Karpas-422 (cell line): ENCODE measurements around the gene DDX51. TPM values are rescaled to one million over a fixed set of nuclear protein-coding genes. Genes with fewer than 3 reads are reported as not detected.

Experiments used
- DNase-seq: peaks from one replicate; pipeline ENCODE4 v3.0.0-alpha.2; 2015
- H2AFZ ChIP-seq: fragments of 200-600 bp; sonication (generic); 2 replicates; pipeline ENCODE4 v1.6.1; 2014; ENCODE audit warnings: antibody characterized with exemption, low read length, mixed read lengths
- H3K27ac ChIP-seq: fragments of 200-600 bp; sonication (generic); 2 replicates; pipeline ENCODE4 v1.5.1; 2014; ENCODE audit warnings: mild to moderate bottlenecking, low read length, moderate library complexity
- H3K27me3 ChIP-seq: fragments of 200-600 bp; sonication (generic); 2 replicates; pipeline ENCODE4 v1.6.1; 2014; ENCODE audit warnings: low read length, mixed read lengths
- H3K36me3 ChIP-seq: fragments of 200-600 bp; sonication (generic); 2 replicates; pipeline ENCODE4 v1.6.1; 2014; ENCODE audit warnings: low read length, mixed read lengths; ENCODE audit not compliant: insufficient read depth
- H3K4me1 ChIP-seq: fragments of 200-600 bp; sonication (generic); 2 replicates; pipeline ENCODE4 v1.6.1; 2014; ENCODE audit warnings: mild to moderate bottlenecking, low read length, mixed read lengths
- H3K4me2 ChIP-seq: fragments of 200-600 bp; sonication (generic); 2 replicates; pipeline ENCODE4 v1.6.1; 2014; ENCODE audit warnings: low read length, low read depth, mild to moderate bottlenecking; ENCODE audit not compliant: poor library complexity, severe bottlenecking
- H3K4me3 ChIP-seq: fragments of 200-600 bp; sonication (generic); 2 replicates; pipeline ENCODE4 v1.5.1; 2014; ENCODE audit warnings: mild to moderate bottlenecking, antibody characterized with exemption, low read length, mixed read lengths
- H3K79me2 ChIP-seq: fragments of 200-600 bp; sonication (generic); 2 replicates; pipeline ENCODE4 v1.6.1; 2014; ENCODE audit warnings: mild to moderate bottlenecking, low read length, mixed read lengths
- H3K9ac ChIP-seq: fragments of 200-600 bp; sonication (generic); 2 replicates; pipeline ENCODE4 v1.6.0; 2014; ENCODE audit warnings: low read length
- H3K9me2 ChIP-seq: fragments of 200-600 bp; sonication (generic), shearing (Covaris generic); replicated peaks from 2 replicates; pipeline ENCODE4 v1.6.0; 2014; ENCODE audit warnings: mild to moderate bottlenecking, low read length, moderate library complexity; ENCODE audit not compliant: insufficient read depth
- H3K9me3 ChIP-seq: fragments of 300-700, 200-600 bp; sonication (generic); 2 replicates; pipeline ENCODE4 v1.6.1; 2014; ENCODE audit warnings: low read length, mixed read lengths
- H4K20me1 ChIP-seq: fragments of 200-600 bp; sonication (generic); 2 replicates; pipeline ENCODE4 v1.6.1; 2014; ENCODE audit warnings: mild to moderate bottlenecking, antibody characterized with exemption, low read length, low read depth; ENCODE audit not compliant: insufficient read depth
- total RNA-seq: library from RNA; depleted of rRNA; stranded (reverse); fragments of >200 nt; shearing (Covaris generic); gene quantifications from 2 replicates; pipeline ENCODE4 v1.2.3, GENCODE V29; 2014; ENCODE audit warnings: low replicate concordance

The DDX51 gene
- total RNA-seq, 1 experiment from 2014 or later, result 6.4 TPM

DNA sequence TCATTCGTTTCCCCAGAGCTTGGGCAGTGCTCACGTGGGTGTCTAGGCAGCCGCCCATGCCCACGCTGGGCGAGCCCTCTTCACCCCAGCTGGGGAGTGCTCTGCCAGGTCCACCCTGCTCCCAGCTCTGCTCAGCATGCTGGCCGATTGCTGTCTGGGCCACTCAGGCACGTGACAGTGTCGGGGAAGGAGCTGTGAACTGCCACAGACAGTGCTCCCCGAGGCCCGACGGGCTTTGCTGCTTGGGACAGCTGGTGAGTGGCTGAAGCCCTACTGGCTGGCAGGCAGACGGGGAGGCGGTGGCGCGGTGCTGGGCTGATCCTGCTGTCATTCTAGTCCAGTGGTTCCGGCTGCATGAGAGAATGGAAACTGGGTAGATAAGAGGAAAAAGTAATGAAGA is 15.9 kb upstream of the DDX51 start:
- H3K9me2 ChIP-seq, result no peaks in the 10 kb centered on the region
- H3K4me3 ChIP-seq, result no peak overlapping the region
- H3K27me3 ChIP-seq, result no peaks in the 10 kb centered on the region
- no peaks in the 10 kb centered on the region for H4K20me1 ChIP-seq
- no peaks in the 10 kb centered on the region for H3K79me2 ChIP-seq
- H3K4me1 ChIP-seq, result no peaks in the 10 kb centered on the region
- H3K4me2 ChIP-seq, result no peak overlapping the region
- H3K27ac ChIP-seq, result no peak overlapping the region
- H3K36me3 ChIP-seq, result peaks cover 26% of the 10 kb centered on the region
- DNase-seq, result no peak
- H2AFZ ChIP-seq, result no peak overlapping the region
- no peak overlapping the region for H3K9ac ChIP-seq
- H3K9me3 ChIP-seq, result 0 out of 2 replicates have a peak, but pooled peaks cover 3% of the 10 kb centered on the region

DNA sequence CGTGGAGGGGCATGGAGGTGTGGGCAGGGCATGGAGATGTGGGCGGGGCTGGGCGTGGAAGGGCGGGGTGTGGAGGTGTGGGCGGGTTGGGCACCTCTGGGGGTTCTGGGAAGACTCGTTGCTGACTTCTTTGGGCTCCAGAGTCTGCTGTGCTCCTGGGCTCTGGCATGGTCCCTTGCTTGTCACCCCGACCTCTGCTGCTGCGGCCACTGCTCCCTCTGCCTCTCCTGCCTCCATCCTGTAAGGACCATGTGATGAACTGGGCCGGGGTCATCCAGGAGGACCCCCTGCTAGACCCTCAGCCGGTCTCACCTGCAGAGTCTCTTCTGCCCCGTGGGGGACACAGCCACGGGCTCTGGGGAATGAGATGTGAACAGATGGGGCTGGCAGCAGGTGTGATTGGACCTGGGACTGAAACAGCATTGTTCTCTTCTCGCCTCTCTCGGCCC is 15.5 kb upstream of the DDX51 start:
- Histone ChIP-seq H3K79me2 (no peaks in the 10 kb centered on the region), H3K9me2 (no peaks in the 10 kb centered on the region), H4K20me1 (no peaks in the 10 kb centered on the region), H3K4me3 (no peak overlapping the region), H3K4me2 (no peak overlapping the region), H3K36me3 (peaks cover 26% of the 10 kb centered on the region), H3K9me3 (0 out of 2 replicates have a peak, but pooled peaks cover 3% of the 10 kb centered on the region), H3K9ac (no peak overlapping the region), H3K27ac (no peak overlapping the region), H3K27me3 (no peaks in the 10 kb centered on the region), H3K4me1 (no peaks in the 10 kb centered on the region), H2AFZ (no peak overlapping the region)
- DNase-seq, result no peak

DNA sequence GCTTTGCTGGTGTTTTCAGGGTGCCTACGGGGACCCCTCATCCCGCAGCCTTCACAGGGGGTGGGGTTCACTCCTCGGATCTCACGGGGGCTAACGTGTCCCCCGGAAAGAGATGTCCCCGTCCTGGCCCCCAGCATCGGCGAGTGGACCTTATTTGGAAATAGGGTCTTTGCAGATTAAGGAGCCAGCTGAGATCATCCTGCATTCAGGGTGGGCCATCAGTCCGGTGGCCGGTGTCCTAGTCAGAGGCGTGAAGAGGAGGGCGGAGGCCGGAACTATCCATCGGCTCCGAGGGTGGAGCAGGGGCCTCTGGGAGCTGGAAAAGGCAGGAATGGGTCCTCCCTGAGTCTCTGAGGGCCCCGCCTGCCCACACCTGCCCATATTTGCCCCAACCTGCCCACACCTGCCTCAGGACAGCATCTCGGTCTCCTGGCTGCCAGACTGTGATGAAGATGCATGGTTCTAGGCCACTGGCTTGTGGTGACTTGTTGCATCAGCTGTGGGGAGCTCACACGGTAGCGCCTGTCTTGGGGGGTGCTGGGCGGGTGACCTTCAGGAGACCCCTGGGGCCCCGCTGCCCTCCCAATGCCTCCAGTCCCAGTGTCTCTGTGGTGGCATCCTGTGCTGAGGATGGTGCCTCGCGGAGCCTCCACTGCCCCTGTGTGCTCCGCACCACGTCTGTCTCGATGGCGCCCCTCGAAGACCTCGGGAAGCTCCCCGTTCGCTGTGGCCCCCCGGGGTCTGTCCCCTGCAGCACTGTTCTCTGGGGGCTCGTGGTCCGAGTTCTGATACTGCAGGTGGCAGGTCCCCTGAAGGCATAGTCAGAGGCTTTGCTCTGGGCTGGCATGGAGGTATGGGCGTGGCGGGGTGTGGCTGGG is 14.8 kb upstream of the DDX51 start:
- Histone ChIP-seq H3K9ac (no peak overlapping the region), H3K4me2 (no peak overlapping the region), H3K36me3 (peaks cover 26% of the 10 kb centered on the region), H3K27me3 (no peaks in the 10 kb centered on the region), H3K4me1 (no peaks in the 10 kb centered on the region), H3K27ac (no peak overlapping the region), H3K79me2 (no peaks in the 10 kb centered on the region), H3K4me3 (no peak overlapping the region), H2AFZ (no peak overlapping the region), H4K20me1 (no peaks in the 10 kb centered on the region), H3K9me3 (0 out of 2 replicates have a peak, but pooled peaks cover 3% of the 10 kb centered on the region), H3K9me2 (no peaks in the 10 kb centered on the region)
- DNase-seq, result no peak

DNA sequence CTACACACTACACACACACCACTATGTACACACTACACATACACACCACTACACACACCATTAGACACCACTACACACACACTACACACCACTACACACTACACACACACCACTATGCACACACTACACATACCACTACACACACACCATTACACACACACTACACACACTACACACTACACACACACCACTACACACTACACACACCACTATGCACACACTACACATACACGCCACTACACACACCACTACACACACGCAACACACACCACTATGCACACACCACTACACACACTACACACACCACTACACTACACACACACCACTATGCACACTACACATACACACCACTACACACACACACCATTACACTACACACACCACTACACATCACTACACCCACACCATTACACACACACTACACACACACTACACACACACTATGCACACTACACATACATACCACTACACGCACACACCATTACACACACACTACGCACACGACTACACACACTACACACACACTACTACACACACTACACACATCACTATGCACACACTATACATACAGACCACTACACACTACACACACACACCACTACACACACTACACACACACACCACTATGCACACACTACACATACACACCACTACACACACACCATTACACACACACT is 13.8 kb upstream of the DDX51 start:
- no peak overlapping the region for H3K27ac ChIP-seq

DNA sequence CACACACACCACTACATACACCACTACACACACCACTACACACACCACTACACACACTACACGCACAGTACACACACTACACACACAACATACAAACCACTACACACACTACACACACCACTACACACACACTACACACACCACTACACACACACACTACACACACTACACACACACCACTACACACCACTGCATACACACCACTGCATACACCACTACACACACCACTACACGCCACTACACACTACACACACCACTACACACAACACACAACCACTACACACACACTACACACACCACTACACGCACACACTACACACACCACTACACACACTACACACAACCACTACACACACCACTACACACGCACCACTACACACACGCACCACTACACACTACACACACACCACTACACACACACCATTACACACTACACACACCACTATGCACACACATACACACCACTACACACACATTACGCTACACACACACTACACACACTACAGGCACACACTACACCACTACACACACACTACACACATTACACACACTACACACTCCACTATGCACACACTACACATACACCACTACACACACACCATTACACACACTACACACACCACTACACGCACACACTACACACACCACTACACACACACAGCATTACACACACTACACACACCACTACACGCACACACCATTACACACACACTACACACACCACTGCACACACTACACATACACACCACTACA is 12.6 kb upstream of the DDX51 start:
- no peak for DNase-seq
- Histone ChIP-seq H3K36me3 (peaks cover 26% of the 10 kb centered on the region), H3K9me2 (no peaks in the 10 kb centered on the region), H3K4me2 (no peak overlapping the region), H4K20me1 (no peaks in the 10 kb centered on the region), H3K9ac (no peak overlapping the region), H3K9me3 (0 out of 2 replicates have a peak, but pooled peaks cover 3% of the 10 kb centered on the region), H3K4me3 (no peak overlapping the region), H3K27me3 (no peaks in the 10 kb centered on the region), H3K79me2 (no peaks in the 10 kb centered on the region), H3K4me1 (no peaks in the 10 kb centered on the region), H2AFZ (no peak overlapping the region), H3K27ac (no peak overlapping the region)

More for the DNA sequence above, 13.8 kb upstream of the DDX51 start:
- 0 out of 2 replicates have a peak, but pooled peaks cover 3% of the 10 kb centered on the region for H3K9me3 ChIP-seq
- no peak overlapping the region for H3K4me3 ChIP-seq
- no peaks in the 10 kb centered on the region for H3K9me2 ChIP-seq
- no peak for DNase-seq
- H3K27me3 ChIP-seq, result no peaks in the 10 kb centered on the region
- no peaks in the 10 kb centered on the region for H3K79me2 ChIP-seq
- no peak overlapping the region for H3K4me2 ChIP-seq
- no peak overlapping the region for H2AFZ ChIP-seq
- H3K9ac ChIP-seq, result no peak overlapping the region
- peaks cover 26% of the 10 kb centered on the region for H3K36me3 ChIP-seq
- no peaks in the 10 kb centered on the region for H3K4me1 ChIP-seq
- no peaks in the 10 kb centered on the region for H4K20me1 ChIP-seq

DNA sequence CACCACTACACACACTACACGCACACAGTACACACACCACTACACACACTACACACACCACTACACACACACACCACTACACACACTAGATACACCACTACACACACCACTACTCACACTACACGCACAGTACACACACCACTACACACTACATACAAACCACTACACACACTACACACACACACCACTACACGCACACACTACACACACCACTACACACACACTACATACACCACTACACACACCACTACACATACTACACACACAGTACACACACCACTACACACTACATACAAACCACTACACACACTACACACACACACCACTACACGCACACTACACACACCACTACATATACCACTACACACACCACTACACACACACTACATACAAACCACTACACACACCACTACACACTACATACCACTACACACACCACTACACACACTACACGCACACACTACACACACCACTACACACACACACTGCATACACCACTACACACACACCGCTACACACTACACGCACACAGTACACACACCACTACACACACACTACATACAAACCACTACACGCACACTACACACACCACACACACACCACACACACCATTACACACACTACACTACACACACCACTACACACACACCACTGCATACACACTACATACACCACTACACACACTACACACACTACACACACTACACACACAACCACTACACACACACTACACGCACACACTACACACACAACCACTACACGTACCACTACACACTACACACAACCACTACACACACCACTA is 11.9 kb upstream of the DDX51 start:
- no peak overlapping the region for H3K9ac ChIP-seq
- H3K9me3 ChIP-seq, result 0 out of 2 replicates have a peak, but pooled peaks cover 3% of the 10 kb centered on the region
- DNase-seq, result no peak

DNA sequence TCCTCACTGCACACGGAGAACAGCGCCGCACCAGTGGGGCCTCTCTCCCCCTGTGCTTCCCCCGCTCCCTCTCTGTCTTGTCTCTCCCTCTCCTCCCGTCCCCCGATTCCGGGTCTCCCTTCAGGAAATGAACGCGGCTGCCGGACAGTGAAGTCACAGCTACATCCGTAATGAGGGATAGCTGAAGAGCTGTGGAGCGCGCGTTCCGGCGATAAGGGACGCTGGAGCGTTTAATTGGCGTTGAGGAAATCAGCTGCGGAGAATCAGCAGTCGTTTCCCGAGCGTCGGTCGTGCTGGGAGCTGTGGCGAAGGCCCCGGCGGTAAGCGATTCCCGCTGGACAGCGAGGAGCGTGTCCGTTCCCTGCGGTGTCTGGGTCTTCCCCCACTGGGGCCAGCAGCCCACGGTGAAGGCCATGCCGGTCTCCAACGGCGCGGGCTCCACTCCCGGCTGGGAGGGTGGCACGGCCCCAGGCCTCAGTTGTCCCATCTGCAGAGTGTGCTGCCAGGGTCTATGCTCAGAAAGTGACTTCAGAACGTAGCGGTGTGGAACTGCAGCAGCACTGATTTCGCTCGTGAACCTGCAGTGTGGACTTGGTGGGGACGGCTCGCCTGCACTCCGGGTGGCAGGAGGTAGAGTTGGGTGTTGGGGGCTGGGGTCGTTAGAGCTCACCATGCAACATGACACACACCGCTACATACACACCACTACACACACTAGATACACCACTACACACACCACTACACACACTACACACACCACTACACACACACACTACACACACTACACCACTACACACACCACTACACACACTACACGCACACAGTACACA is 11.0 kb upstream of the DDX51 start:
- no peak overlapping the region for H3K4me3 ChIP-seq
- H3K36me3 ChIP-seq, result peaks cover 26% of the 10 kb centered on the region
- H3K27me3 ChIP-seq, result no peaks in the 10 kb centered on the region
- H3K4me1 ChIP-seq, result no peaks in the 10 kb centered on the region
- no peak for DNase-seq
- H3K4me2 ChIP-seq, result no peak overlapping the region
- no peaks in the 10 kb centered on the region for H4K20me1 ChIP-seq
- H3K9me3 ChIP-seq, result 0 out of 2 replicates have a peak, but pooled peaks cover 3% of the 10 kb centered on the region
- H3K9ac ChIP-seq, result no peak overlapping the region
- H3K79me2 ChIP-seq, result no peaks in the 10 kb centered on the region
- H3K27ac ChIP-seq, result no peak overlapping the region
- H3K9me2 ChIP-seq, result no peaks in the 10 kb centered on the region
- no peak overlapping the region for H2AFZ ChIP-seq

More for the DNA sequence above, 11.9 kb upstream of the DDX51 start:
- Histone ChIP-seq H3K4me1 (no peaks in the 10 kb centered on the region), H3K36me3 (peaks cover 26% of the 10 kb centered on the region), H3K27me3 (no peaks in the 10 kb centered on the region), H4K20me1 (no peaks in the 10 kb centered on the region), H3K79me2 (no peaks in the 10 kb centered on the region), H3K27ac (no peak overlapping the region), H3K4me2 (no peak overlapping the region), H3K9me2 (no peaks in the 10 kb centered on the region), H2AFZ (no peak overlapping the region), H3K4me3 (no peak overlapping the region)
